Stimulated activated CD4-positive, alpha-beta T cell treated with anti-CD3 and anti-CD28 coated beads, Interleukin-15, amount 100 ng/mL, for 1 hour (primary cell): ENCODE results near the gene NLRP9.
"Not testable (repeated sequence)": the region's sequence is repeated elsewhere in the genome, so short reads cannot be mapped to it uniquely, and the experiment has no call there.

Experiments used
- DNase-seq, 2 donors: peaks; one replicate each; pipeline ENCODE4 v3.0.0-alpha.2; 2020; ENCODE audit warnings: low read depth in 1 of 2, low spot score in 1 of 2

NLRP9 gene

DNA sequence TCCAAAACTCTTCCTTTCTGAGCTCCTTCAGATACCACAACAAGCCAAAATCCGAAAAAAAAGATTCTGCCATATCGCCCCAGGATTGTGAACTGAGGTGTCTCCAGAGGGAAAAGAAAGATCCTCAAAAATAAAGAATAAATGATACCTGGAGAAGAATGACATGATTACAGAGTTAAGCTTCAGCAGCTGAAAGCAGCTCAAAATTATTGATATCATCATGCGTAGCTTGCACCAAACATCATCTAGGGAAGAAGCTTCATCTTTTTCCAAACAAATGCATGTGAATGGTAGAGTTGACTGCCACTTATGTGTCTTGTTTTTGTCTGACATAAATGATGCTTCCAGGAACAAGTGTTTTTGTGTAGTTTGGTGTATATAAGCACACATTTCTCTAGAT lies at the start of gene NLRP9:
TSS of gene NLRP9 (minus strand) at position 101 of the 400 bp plus-strand sequence. CDS start at position 73, 28 bp downstream.
- DNase-seq: no peak

DNA sequence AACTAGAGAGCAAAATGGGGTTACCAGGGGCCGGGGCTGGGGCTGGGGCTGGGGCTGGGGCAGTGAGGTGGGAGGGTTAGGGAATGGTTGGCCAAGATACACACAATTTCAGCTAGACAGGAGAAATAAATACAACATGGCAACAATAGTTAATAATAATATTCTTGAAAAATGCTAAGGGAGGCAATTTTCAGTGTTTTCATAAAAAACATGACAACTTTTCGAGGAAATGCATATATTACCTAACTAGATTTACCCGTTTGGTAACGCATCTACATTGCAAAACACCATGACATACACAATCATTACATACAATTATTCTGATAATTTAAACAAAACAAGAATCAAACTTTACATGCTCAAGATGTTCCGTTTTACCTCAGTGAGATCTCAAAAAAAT lies 42.9 kb upstream of the NLRP9 start:
- DNase-seq: no peak

DNA sequence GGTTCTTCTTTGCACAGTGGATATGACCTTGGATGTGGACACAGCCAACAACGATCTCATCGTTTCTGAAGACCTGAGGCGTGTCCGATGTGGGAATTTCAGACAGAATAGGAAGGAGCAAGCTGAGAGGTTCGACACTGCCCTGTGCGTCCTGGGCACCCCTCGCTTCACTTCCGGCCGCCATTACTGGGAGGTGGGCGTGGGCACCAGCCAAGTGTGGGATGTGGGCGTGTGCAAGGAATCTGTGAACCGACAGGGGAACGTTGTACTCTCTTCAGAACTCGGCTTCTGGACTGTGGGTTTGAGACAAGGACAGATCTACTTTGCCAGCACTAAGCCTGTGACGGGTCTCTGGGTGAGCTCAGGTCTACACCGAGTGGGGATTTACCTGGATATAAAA lies 40.1 kb upstream of the NLRP9 start:
- DNase-seq: no peak

DNA sequence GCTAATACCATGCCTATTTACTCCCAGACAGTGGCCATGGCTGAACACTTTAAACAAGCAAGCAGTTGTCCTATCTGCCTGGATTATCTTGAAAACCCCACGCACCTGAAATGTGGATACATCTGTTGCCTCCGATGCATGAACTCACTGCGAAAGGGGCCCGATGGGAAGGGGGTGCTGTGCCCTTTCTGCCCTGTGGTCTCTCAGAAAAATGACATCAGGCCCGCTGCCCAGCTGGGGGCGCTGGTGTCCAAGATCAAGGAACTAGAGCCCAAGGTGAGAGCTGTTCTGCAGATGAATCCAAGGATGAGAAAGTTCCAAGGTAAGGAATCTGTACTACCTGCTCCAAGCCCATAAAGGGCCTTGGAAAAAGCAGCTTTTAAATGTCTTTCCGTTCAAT lies 39.3 kb upstream of the NLRP9 start:
- no peak for DNase-seq

DNA sequence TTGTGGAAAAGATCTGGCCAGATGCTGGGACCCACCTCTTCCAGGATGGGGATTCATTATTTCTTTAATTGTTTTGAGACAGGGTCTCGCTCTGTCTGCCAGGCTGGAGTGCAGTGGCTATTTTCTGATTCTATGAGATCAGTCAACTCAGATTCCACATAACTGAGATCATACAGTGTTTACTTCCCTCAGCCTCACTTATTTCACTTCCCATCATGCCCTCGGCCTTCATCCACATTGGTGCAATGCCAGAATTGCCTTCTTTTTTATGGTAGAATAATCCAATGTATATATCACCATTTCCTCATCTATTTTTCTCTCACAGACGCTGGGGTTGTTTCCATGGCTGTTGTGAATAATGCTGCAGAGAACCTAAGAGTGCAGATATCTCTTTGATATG lies 31.4 kb upstream of the NLRP9 start:
- not testable (repeated sequence) for DNase-seq

DNA sequence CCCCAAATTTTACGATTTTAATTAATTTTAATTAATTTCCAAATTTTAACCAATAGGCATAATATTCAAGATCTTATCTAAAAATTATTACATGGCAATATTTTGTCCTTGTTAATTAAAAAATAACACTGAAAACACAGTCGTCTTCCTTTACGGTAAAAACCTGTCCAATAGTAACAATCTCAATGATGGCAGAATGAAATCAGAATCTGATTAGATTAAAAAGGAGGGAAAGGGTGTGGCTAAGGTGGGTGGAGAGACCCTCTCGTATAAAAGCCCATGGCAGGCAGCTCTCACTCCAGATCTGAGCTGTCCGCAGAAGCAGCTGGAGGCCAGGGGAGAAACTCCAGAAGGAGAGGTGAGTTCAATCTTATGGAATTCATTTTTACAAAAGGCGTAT lies 30.6 kb upstream of the NLRP9 start, which contains the start of gene RFPL4AL1:
TSS of gene RFPL4AL1 (plus strand) at position 301 of the 400 bp plus-strand sequence. CDS start 2,687 bp downstream, outside the sequence.
- not testable (repeated sequence) for DNase-seq

DNA sequence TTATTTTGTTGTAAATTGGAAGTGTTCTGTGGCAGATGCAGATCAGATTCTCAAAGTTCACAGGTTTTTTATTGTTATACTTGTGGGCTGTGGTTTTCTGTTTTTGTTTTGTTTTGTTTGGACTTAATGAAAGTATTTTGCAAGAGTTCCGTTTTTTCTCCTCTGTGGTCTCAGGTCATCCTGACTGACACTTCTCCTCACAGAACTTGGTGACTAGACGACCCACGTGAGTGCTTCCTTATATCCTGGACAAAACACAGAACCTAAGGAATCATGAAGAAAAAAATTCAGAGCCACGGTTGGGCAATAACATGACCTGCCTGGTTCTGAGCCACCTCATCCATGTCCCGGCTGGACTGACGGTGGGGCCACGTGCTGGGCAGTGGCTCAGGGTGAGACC lies 28.3 kb upstream of the NLRP9 start:
- DNase-seq: no peak

DNA sequence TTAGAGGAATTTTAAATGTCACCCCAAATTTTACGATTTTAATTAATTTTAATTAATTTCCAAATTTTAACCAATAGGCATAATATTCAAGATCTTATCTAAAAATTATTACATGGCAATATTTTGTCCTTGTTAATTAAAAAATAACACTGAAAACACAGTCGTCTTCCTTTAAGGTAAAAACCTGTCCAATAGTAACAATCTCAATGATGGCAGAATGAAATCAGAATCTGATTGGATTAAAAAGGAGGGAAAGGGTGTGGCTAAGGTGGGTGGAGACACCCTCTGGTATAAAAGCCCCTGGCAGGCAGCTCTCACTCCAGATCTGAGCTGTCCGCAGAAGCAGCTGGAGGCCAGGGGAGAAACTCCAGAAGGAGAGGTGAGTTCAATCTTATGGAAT lies 20.6 kb upstream of the NLRP9 start, which contains the start of gene RFPL4A:
TSS of gene RFPL4A (plus strand) at position 301 of the 400 bp plus-strand sequence. CDS start 2,704 bp downstream, outside the sequence.
- not testable (repeated sequence) for DNase-seq

DNA sequence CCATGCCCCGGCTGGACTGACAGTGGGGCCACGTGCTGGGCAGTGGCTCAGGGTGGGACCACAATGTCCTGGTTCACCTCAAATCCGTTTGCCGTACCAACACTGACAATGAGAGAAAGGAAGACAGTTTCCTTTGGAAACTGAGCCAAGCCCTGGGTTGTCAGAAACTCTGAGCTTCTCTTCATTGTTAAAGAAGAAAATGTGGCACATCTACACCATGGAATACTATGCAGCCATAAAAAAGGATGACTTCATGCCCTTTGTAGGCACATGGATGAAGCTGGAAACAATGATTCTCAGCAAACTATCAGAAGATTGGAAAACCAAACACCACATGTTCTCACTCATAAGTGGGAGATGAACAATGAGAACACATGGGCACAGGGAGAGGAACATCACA lies 18.6 kb upstream of the NLRP9 start:
- DNase-seq: not testable (repeated sequence)

DNA sequence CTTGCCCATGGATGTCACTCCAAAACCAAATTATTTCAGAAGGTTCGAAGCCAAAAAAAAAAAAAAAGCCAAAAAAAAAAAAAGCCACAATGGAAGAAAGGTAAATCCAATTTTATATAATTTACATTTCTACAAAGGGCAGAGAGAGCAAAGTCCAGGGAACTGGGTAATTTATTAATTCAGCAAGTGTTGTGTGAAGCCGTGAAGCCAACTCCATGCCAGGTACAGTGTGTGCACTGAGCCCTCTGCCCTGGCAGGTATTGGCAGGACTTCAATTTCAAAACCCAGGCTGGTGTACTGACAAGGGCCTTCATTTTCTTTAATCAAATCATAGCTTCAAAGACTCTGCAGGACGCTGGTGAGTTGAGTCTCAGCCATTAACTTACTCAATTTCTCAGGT lies 15.2 kb upstream of the NLRP9 start:
- no peak for DNase-seq

DNA sequence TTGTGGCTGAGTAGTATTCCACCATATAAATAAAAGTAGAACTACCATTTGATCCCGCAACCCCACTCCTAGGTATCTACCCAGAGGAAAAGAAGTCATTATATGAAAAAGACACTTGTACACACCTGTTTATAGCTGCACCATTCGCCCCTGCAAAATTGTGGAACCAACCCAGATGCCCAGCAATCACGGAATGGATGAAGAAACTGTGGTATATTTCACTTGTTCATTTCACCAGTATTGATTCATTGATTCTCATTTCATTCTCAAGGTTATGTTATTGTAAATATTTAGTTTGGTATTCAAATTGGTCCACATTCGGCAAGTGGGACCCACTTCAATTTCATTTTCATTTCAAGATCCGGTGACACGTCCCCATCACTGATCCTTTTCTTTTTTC lies 12.5 kb upstream of the NLRP9 start:
- no peak for DNase-seq

DNA sequence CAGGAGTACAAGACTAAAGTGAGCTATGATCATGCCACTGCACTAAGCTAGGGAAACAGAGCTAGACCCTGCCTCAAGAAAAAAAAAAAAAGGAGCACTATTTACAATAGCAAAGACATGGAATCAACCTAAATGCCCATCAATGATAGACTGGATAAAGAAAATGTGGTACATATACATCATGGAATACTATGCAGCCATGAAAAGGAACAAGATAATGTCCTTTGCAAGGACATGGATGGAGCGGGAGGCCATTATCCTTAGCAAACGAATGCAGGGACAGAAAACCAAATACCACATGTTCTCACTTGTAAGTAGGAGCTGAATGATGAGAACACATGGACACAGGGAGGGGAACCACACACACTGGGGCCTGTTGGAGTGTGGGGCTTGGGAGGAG lies 7.8 kb downstream of the NLRP9 start:
- DNase-seq: not testable (repeated sequence)

DNA sequence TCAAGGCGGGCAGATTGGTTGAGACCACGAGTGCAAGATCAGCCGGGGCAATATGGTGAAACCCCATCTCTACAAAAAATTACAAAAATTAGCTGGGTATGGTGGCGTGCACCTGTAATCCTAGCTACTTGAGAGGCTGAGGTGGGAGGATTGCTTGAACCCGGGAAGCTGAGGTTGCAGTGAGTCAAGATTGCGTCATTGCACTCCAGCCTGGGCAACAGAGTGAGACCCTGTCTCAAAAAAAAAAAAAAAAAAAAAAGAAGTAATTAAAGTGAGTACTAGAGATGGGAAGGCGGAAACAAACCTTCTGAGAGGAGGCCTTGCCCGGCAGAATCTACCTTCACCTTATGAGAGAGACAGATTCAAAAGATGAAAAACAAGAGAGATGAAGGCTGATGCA lies 14.7 kb downstream of the NLRP9 start:
- no peak for DNase-seq

DNA sequence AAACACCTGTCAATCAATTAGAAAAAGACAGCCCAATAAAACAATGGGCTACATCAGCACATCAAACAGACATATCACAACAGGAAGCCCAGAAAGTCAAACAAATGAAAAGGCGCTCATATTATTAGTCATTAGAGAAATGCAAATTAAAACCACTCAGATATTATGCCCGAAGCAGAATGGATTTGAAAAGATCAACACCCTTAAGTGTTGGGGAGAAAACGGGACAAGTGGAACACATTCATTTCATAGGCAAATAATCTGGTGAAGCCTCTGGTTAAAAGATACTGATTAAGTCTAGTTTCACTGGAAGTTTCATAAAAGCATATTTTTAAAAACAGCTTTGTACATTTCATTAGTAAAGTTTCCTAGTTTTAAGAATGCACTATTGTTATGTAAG lies 17.4 kb downstream of the NLRP9 start:
- no peak for DNase-seq

DNA sequence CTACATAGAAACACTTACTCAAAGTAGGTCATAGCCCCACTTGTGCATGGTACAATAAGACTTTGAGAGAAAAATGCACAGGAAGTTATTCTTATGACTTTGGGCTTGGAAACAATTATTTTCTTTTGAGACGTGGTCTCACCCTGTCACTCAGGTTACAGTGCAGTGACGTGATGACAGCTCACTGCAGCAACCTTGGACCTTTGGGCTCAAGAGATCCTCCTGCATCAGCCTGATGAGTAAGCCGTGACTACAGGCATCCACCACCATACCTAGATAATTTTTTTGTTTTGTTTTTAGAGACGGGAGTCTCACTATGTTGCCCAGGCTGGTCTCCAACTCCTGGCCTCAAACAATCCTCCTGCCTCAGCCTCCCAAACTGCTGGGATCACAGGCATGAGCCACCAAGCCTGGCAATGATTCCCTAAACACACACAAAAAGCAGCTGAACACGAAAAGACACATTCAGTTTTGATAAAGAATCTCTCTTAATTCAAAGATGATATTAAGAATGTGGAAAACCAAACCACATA lies 17.9 kb downstream of the NLRP9 start:
- DNase-seq: no peak

DNA sequence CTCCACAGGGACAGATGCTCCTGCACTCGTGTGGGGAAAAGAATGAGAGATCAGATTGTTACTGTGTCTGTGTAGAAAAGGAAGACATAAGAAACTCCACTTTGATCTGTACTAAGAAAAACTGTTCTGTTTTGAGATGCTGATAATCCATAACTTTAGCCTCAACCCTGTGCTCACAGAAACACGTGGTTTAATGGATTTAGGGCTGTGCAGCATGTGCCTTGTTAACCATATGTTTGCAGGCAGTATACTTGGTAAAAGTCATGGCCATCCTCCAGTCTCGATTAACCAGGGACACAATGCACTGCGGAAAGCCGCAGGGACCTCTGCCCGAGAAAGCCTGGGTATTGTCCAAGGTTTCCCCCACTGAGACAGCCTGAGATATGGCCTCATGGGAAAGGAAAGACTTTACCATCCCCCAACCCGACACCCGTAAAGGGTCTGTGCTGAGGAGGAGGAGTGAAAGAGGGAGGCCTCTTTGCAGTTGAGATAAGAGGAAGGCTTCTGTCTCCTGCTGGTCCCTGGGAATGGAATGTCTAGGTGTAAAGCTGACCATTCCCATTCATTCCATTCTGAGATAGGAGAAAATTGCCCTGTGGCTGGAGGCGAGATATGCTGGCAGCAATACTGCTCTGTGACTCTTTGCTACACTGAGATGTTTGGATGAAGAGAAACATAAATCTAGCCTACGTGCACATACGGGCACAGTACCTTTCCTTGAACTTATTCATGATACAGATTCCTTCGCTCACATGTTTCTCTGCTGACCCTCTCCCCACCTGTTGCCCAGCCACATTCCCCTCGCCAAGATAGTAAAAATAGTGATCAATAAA lies 20.1 kb downstream of the NLRP9 start:
- DNase-seq: not testable (repeated sequence)

DNA sequence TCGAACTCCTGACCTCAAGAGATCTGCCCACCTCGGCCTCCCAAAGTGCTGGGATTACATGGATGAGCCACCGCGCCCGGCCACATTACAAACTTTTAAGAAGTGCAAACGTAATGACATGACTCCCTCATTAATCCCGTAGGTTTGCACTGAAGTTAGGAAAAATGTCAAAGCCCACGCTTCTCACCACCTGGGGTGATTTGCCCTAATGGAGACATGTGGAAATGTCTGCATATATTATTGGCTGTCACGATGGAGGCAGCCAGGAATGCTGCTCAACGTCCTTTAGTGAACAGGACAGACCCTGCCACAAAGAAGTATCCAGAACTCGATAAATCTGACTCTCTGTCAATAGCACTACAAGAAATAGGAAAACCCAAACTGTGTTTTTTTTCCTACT lies 21.0 kb downstream of the NLRP9 start:
- no peak for DNase-seq

DNA sequence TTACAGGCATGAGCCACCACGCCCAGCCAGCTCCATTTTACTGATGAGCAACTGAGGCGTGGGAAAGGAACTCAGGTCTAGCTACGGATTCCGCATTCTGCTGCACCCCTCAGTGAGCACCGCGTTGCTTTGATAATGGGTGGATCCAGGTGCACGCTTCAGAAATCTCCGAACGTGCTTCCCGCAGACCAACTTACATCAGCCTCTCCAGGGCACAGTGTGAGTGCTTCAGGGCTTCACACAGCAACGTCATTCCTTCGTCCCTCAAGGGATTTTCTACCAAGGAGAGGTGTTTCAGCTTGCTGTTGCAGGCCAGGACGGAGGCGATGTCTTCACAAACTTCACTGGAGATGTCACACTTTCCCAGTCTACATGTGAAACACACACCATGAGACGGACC lies 21.7 kb downstream of the NLRP9 start:
- DNase-seq: no peak

DNA sequence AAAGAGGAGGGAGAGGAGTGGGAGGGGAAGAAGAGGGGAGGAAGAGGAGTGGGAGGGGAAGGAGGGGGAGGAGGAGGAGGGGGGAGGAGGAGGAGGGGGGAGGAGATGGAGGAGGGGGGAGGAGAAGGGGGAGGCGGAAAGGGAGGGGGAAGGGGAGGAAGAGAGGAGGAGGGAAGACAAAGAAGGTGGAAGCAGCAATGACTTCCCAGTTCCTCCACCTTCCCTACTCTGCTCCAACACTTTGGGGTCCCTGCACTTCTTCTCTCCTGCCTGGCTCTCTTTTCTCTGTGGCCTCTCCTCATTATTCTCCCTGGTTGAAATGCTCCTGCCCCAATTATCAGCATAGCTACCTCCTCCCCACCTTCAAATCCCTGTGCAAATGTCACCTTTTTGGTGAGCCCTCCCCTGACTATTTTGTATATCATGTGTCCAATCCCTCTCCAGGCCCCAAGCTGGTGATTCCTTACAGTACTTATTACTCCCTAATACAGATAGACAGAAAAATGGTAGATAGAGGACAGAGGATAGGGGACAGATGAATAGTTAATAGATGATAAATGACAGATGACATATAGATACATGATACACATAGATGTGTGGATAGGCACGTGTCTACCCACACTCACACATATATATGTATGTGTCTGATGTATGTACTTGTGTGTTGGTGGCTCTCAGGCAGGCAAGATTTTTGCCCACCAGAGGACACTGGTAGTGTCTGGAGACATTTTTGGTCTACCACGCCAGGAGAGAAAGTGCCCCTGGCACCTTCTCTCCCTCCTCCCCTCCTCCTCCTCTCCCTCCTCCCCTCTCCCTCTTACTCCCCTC lies 25.2 kb downstream of the NLRP9 start:
- DNase-seq: no peak

DNA sequence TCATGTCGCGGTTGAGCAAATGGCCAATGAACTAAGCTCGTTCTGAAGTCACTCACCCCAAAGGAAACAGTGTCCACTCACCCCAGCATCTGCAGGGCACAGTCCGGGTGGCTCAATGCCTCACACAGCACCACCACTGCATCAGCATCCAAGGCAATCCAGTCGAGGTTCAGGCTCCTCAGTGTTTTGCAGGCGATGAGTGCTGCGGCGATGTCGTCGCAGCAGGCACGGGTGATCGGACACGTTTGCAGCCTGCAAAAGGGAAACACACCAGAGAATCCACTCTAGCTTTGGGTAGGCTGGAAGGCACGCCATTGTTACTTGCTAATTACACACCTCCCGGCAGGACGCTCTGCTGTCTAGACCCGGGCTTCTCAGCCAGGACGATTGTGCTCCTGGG lies 26.5 kb downstream of the NLRP9 start:
- DNase-seq: no peak

DNA sequence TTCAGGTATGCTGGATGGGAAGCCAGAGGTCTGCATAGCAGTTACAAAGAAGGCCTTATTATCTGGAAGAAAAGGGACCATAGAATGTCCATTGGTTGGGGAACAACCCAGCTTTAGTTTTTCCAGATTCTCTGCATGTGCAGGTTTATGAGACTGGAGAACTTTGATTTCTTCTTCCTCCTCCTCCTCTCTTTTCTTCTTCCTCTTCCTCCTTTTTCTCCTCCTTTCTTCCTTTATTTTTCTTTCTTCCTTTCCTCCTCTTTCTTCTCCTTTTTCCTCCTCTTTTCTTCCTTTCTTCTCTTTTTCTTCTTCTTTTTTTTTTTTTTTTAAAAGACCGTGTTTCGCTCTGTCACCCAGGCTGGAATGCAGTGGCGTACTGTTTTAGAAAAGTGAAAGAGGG lies 32.2 kb downstream of the NLRP9 start:
- DNase-seq: no peak
